Measurements from ENCODE around the gene C6orf89. TPM values are rescaled to one million over a fixed set of nuclear protein-coding genes. Genes with fewer than 3 reads are reported as not detected.

The C6orf89 gene
- total RNA-seq, 2 donors from 2014 or later, result 13.9 to 16.8 TPM

GRCh38 chr6:36929152-36929551 is 43.4 kb downstream of the C6orf89 start:
- 85 to 95% methylated on average over 6 to 9 of the region's 10 CpGs for WGBS, 2 experiments (ENCODE audit: insufficient coverage in 1 of 2, insufficient read length in 1 of 2)

GRCh38 chr6:36929607-36930006 is 43.9 kb downstream of the C6orf89 start:
- H3K36me3 Mint-ChIP-seq (ENCODE audit: low read depth), result no peaks in the 10 kb centered on the region
- H3K9me3 Mint-ChIP-seq, result peaks cover 1% of the 10 kb centered on the region
- H3K27ac Mint-ChIP-seq, result no peak overlapping the region
- no peaks in the 10 kb centered on the region for H3K4me1 ChIP-seq (ENCODE audit: control insufficient read depth, insufficient read depth, low read length)
- peaks cover 6% of the 10 kb centered on the region for H3K4me1 Mint-ChIP-seq
- no peak for DNase-seq
- no peaks in the 10 kb centered on the region for H3K9me3 ChIP-seq (ENCODE audit: control insufficient read depth, low read length)
- H3K9ac ChIP-seq (ENCODE audit: extremely low read depth, low read length, poor library complexity, severe bottlenecking), result no peak overlapping the region
- TF ChIP-seq CTCF (conservative IDR thresholded peaks at IDR 0.05), result no peak
- no peaks in the 10 kb centered on the region for H3K27me3 ChIP-seq (ENCODE audit: control insufficient read depth, insufficient read depth, low read length, poor library complexity, severe bottlenecking)
- WGBS, 2 experiments (ENCODE audit: insufficient coverage in 1 of 2, insufficient read length in 1 of 2), result 78 to 81% methylated on average over 2 to 5 of the region's 5 CpGs
- H3K4me3 Mint-ChIP-seq, result no peak overlapping the region
- H3K36me3 ChIP-seq (ENCODE audit: control insufficient read depth, insufficient read depth, low read length), result no peaks in the 10 kb centered on the region
- H3K4me3 ChIP-seq (ENCODE audit: low read length), result no peak overlapping the region
- peaks cover 12% of the 10 kb centered on the region for H3K27me3 Mint-ChIP-seq (ENCODE audit: insufficient read depth)
- no peak overlapping the region for H3K27ac ChIP-seq (ENCODE audit: low read depth, low read length)

More at GRCh38 chr6:36929152-36929551, 43.4 kb downstream of the C6orf89 start:
- TF ChIP-seq CTCF (conservative IDR thresholded peaks at IDR 0.05), result no peak
- no peak overlapping the region for H3K27ac ChIP-seq (ENCODE audit: low read depth, low read length)
- Mint-ChIP-seq H3K4me3 (no peak overlapping the region), H3K9me3 (peaks cover 1% of the 10 kb centered on the region), H3K27me3 (ENCODE audit: insufficient read depth) (peaks cover 12% of the 10 kb centered on the region), H3K4me1 (peaks cover 6% of the 10 kb centered on the region), H3K27ac (no peak overlapping the region), H3K36me3 (ENCODE audit: low read depth) (no peaks in the 10 kb centered on the region)
- no peak for DNase-seq
- no peaks in the 10 kb centered on the region for H3K27me3 ChIP-seq (ENCODE audit: control insufficient read depth, insufficient read depth, low read length, poor library complexity, severe bottlenecking)
- H3K4me1 ChIP-seq (ENCODE audit: control insufficient read depth, insufficient read depth, low read length), result no peaks in the 10 kb centered on the region
- no peak overlapping the region for H3K9ac ChIP-seq (ENCODE audit: extremely low read depth, low read length, poor library complexity, severe bottlenecking)
- H3K9me3 ChIP-seq (ENCODE audit: control insufficient read depth, low read length), result no peaks in the 10 kb centered on the region
- no peaks in the 10 kb centered on the region for H3K36me3 ChIP-seq (ENCODE audit: control insufficient read depth, insufficient read depth, low read length)
- no peak overlapping the region for H3K4me3 ChIP-seq (ENCODE audit: low read length)

- peaks cover 13% of the 10 kb centered on the region for H3K27me3 Mint-ChIP-seq (ENCODE audit: insufficient read depth)
- no peak overlapping the region for H3K4me3 Mint-ChIP-seq
- 95 to 100% methylated on average over 3 to 4 of the region's 4 CpGs for WGBS, 2 experiments (ENCODE audit: insufficient coverage in 1 of 2, insufficient read length in 1 of 2)
These were observed 44.7 kb downstream of the C6orf89 start for GRCh38 chr6:36930483-36930882.

More at GRCh38 chr6:36930483-36930882, 44.7 kb downstream of the C6orf89 start:
- Mint-ChIP-seq H3K27ac (no peak overlapping the region), H3K36me3 (ENCODE audit: low read depth) (no peaks in the 10 kb centered on the region), H3K4me1 (peaks cover 6% of the 10 kb centered on the region), H3K9me3 (peaks cover 1% of the 10 kb centered on the region)
- TF ChIP-seq CTCF (conservative IDR thresholded peaks at IDR 0.05), result no peak
- no peak for DNase-seq
- no peak overlapping the region for H3K27ac ChIP-seq (ENCODE audit: low read depth, low read length)
- no peak overlapping the region for H3K4me3 ChIP-seq (ENCODE audit: low read length)
- H3K9me3 ChIP-seq (ENCODE audit: control insufficient read depth, low read length), result no peaks in the 10 kb centered on the region
- no peaks in the 10 kb centered on the region for H3K27me3 ChIP-seq (ENCODE audit: control insufficient read depth, insufficient read depth, low read length, poor library complexity, severe bottlenecking)
- no peaks in the 10 kb centered on the region for H3K36me3 ChIP-seq (ENCODE audit: control insufficient read depth, insufficient read depth, low read length)
- H3K9ac ChIP-seq (ENCODE audit: extremely low read depth, low read length, poor library complexity, severe bottlenecking), result no peak overlapping the region
- no peaks in the 10 kb centered on the region for H3K4me1 ChIP-seq (ENCODE audit: control insufficient read depth, insufficient read depth, low read length)

Data from endodermal cell (in vitro differentiated cells).